ENCODE measurements around the gene PLXNC1. TPM values are rescaled to one million over a fixed set of nuclear protein-coding genes. Genes with fewer than 3 reads are reported as not detected.

Gene PLXNC1
- total RNA-seq (2022; extraction: Qiagen RNA extraction) = 0.06 to 0.15 TPM (median 0.10 TPM) in 5 replicates

DNA sequence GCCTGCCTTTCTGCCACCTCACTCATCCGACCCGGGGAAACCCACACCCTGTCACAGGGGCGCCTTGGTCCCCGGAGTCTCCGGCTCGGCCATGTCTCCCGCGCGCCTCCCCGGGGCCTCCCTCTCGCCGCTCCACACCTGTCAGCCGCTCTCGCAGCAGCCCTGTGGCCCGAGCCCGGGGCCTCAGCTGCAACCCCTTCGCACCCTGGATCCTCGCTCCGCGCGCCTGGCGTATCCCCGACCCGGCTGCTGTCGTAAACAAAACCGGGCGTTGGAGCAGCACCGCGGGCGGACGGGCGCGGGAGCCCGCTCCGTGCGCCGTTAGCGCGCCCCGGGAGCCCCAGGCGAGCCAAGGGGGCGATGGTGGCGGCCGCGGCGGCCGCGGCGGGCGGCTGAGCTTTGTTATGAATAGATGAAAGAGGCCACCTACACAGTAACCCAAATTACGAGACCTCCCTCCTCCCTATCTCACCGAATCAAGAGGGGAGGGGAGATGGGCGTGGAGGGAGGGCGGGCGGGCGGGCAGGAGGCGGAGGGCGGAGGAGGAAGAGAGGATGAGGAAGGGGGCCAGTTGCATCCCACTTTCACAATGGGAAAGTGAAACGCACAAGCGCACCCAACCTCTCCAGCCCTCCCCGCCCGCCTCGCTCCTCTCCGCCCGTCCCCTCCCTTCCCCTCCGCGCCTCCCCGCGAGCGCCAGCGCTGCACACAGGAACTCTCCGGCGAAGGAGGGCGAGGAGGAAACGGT is at the start of gene PLXNC1:
TSS of gene PLXNC1 (plus strand) at position 587 of the 748 bp plus-strand sequence. CDS start 395 bp downstream, outside the sequence.

